ENCODE results near the gene ATP1B1.

Gene ATP1B1

DNA sequence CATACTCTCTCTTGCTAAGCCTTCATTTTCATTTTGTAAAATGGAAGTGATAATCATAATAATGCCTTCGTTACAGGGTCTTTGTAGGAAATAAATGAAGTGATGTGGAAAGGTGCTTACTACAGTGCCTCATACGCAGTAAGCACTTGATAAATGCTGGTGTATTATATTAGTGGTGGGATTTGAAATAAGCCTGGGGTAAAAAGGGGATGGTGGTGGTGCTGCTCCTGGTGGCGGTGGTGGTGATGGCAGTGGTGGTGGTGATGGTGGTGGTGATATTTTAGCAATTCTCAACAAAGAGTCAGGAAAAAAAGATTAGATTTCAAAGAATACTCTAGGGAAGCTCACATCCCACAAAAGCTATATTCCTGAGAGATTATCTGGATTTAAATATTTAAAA, 35.5 kb upstream of the ATP1B1 start:
- Histone ChIP-seq H3K4me1 (ENCODE audit: control insufficient read depth in 2 of 2, insufficient read depth in 1 of 2, low read depth in 1 of 2, low read length in 2 of 2) (peaks cover 3 to 6% of the 10 kb centered on the region in 2 donors), H2AFZ (ENCODE audit: low read length) (no peak overlapping the region), H3K27ac (replicated peaks; ENCODE audit: low read length) (no peak overlapping the region), H3K23ac (ENCODE audit: low read depth, low read length, poor library complexity) (no peak overlapping the region), H2BK15ac (ENCODE audit: low read length) (no peak overlapping the region), H2BK12ac (ENCODE audit: low read length) (no peak overlapping the region), H3K9ac (ENCODE audit: low read depth, low read length, poor library complexity) (no peak overlapping the region), H3K79me1 (ENCODE audit: low read depth, low read length) (no peaks in the 10 kb centered on the region), H2BK5ac (ENCODE audit: low read length) (no peak overlapping the region), H3K4me3 (ENCODE audit: low read length in 2 of 2) (no peak overlapping the region), H3K27me3 (ENCODE audit: control insufficient read depth in 3 of 3, insufficient read depth in 3 of 3, low read depth in 1 of 3, low read length in 3 of 3) (no peaks in the 10 kb centered on the region), H4K91ac (ENCODE audit: low read depth, low read length, poor library complexity) (no peak overlapping the region), H2AK5ac (ENCODE audit: low read depth, low read length) (no peak overlapping the region), H2BK120ac (ENCODE audit: low read depth, low read length) (no peak overlapping the region), H3K4ac (ENCODE audit: low read length) (no peak overlapping the region), H3K9me3 (replicated peaks in 1 of 2; ENCODE audit: control insufficient read depth in 2 of 2, insufficient read depth in 1 of 2, low read depth in 1 of 2, low read length in 2 of 2) (no peaks in the 10 kb centered on the region), H3K4me2 (ENCODE audit: insufficient read depth, low read length, poor library complexity, severe bottlenecking) (no peak overlapping the region), H4K8ac (ENCODE audit: low read depth, low read length) (no peak overlapping the region), H3K14ac (ENCODE audit: low read length) (no peak overlapping the region), H3K18ac (ENCODE audit: low read length) (no peak overlapping the region), H3K36me3 (replicated peaks in 1 of 2; ENCODE audit: control insufficient read depth in 2 of 2, insufficient read depth in 2 of 2, low read length in 2 of 2) (no peaks in the 10 kb centered on the region)
- DNase-seq (ENCODE audit: low spot score), result no peak
- no CpG with 5 or more reads among the region's 3 CpGs for WGBS, 2 donors (ENCODE audit: extremely low coverage in 2 of 2, insufficient read length in 2 of 2, insufficient replicate concordance in 1 of 2)

DNA sequence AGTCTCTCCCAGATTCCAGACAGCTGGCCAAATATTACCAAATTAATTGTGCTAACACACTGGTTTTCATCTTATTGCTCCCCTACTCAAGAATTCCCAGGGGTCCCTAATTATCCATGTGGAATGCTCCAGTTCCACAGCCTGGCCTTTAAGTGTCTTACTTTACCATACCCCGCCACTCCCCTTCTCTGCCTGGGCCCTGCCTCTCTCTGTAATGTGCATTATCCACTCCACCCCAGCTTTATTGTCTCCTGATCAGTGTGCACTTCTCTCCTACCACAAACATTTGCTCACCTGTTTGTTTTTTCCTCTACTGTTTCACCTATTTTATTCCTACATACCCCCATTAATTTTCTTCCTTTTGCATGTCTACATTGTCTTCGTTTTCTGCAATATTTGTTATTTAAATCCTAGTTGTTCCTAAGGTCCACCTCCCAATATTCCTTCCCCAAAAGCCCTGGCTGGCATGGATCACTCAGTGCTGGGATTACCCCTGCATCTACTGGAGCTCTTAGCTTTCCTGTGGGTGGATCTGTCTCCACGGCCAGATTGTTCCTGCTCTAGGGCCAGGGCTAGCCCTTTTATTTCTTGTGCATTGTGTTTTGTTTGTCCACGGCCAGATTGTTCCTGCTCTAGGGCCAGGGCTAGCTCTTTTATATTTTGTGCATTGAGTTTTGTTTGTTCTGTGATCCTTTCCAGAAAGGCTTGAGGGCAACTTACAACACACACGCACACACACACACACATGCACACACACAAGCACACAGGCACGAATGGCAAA, 33.4 kb upstream of the ATP1B1 start:
- WGBS, 2 donors (ENCODE audit: extremely low coverage in 2 of 2, insufficient read length in 2 of 2, insufficient replicate concordance in 1 of 2), result 100% methylated on average over 1 of the region's 6 CpGs; no CpG with 5 or more reads in 1 of the 2 donors
- Histone ChIP-seq H2AFZ (ENCODE audit: low read length) (peak overlapping the region; percentile 53), H3K27me3 (ENCODE audit: control insufficient read depth in 3 of 3, insufficient read depth in 3 of 3, low read depth in 1 of 3, low read length in 3 of 3) (no peaks in the 10 kb centered on the region), H3K9me3 (replicated peaks in 1 of 2; ENCODE audit: control insufficient read depth in 2 of 2, insufficient read depth in 1 of 2, low read depth in 1 of 2, low read length in 2 of 2) (no peaks in the 10 kb centered on the region), H3K4me2 (ENCODE audit: insufficient read depth, low read length, poor library complexity, severe bottlenecking) (no peak overlapping the region), H4K91ac (ENCODE audit: low read depth, low read length, poor library complexity) (no peak overlapping the region), H3K79me1 (ENCODE audit: low read depth, low read length) (no peaks in the 10 kb centered on the region), H2BK5ac (ENCODE audit: low read length) (no peak overlapping the region), H3K4me1 (ENCODE audit: control insufficient read depth in 2 of 2, insufficient read depth in 1 of 2, low read depth in 1 of 2, low read length in 2 of 2) (peaks cover 3 to 6% of the 10 kb centered on the region in 2 donors), H3K4me3 (ENCODE audit: low read length in 2 of 2) (no peak overlapping the region), H3K23ac (ENCODE audit: low read depth, low read length, poor library complexity) (no peak overlapping the region), H3K36me3 (replicated peaks in 1 of 2; ENCODE audit: control insufficient read depth in 2 of 2, insufficient read depth in 2 of 2, low read length in 2 of 2) (no peaks in the 10 kb centered on the region), H3K14ac (ENCODE audit: low read length) (no peak overlapping the region), H3K9ac (ENCODE audit: low read depth, low read length, poor library complexity) (no peak overlapping the region), H2AK5ac (ENCODE audit: low read depth, low read length) (no peak overlapping the region), H2BK15ac (ENCODE audit: low read length) (no peak overlapping the region), H3K4ac (ENCODE audit: low read length) (no peak overlapping the region), H3K27ac (replicated peaks; ENCODE audit: low read length) (no peak overlapping the region), H2BK120ac (ENCODE audit: low read depth, low read length) (no peak overlapping the region), H2BK12ac (ENCODE audit: low read length) (no peak overlapping the region), H3K18ac (ENCODE audit: low read length) (no peak overlapping the region), H4K8ac (ENCODE audit: low read depth, low read length) (no peak overlapping the region)
- DNase-seq (ENCODE audit: low spot score), result no peak

DNA sequence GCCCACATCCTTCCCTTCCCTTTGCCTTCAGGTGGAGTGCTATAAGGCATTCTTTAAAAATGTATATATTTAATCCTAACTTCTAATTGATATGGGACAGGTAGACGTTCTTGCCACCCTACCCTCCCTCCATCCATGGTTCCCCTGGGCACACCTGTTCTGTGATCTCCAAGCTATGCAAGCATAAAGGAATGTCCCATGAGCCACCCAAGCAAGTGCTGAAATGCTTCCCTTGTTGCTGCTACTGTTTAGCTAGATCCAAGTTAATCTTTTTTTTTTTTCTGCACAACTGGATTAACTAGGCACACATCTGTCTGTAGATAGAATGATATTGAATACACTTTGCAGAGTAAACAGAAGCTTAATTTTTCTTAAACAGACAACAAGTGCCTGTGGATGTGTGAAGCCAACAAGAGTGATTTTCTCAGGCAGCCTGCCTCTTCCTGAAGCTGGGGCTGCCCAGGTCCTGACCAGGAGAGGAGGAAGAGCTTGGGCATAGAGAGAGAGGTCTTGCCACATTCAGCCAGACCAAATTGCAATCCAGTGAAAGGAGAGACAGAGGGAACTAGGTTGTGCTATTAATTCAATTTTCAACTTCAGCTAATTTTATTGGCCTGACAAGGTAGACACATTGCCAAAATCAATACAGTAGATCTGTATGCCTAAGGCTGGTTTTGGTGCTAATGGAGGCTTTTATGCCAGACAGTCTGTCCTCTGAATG, 28.2 kb upstream of the ATP1B1 start:
- no peak overlapping the region for H2BK15ac ChIP-seq (ENCODE audit: low read length)
- no peaks in the 10 kb centered on the region for H3K79me1 ChIP-seq (ENCODE audit: low read depth, low read length)
- H2BK12ac ChIP-seq (ENCODE audit: low read length), result no peak overlapping the region
- H2BK5ac ChIP-seq (ENCODE audit: low read length), result no peak overlapping the region
- no peak overlapping the region for H3K23ac ChIP-seq (ENCODE audit: low read depth, low read length, poor library complexity)
- H3K36me3 ChIP-seq (replicated peaks in 1 of 2; ENCODE audit: control insufficient read depth in 2 of 2, insufficient read depth in 2 of 2, low read length in 2 of 2), result no peaks in the 10 kb centered on the region
- no peak overlapping the region for H3K4me3 ChIP-seq (ENCODE audit: low read length in 2 of 2)
- no peaks in the 10 kb centered on the region for H3K9me3 ChIP-seq (replicated peaks in 1 of 2; ENCODE audit: control insufficient read depth in 2 of 2, insufficient read depth in 1 of 2, low read depth in 1 of 2, low read length in 2 of 2)
- DNase-seq (ENCODE audit: low spot score), result no peak
- no peak overlapping the region for H2AK5ac ChIP-seq (ENCODE audit: low read depth, low read length)
- H3K27me3 ChIP-seq (ENCODE audit: control insufficient read depth in 3 of 3, insufficient read depth in 3 of 3, low read depth in 1 of 3, low read length in 3 of 3), result no peaks in the 10 kb centered on the region
- H3K14ac ChIP-seq (ENCODE audit: low read length), result no peak overlapping the region
- no peak overlapping the region for H3K27ac ChIP-seq (replicated peaks; ENCODE audit: low read length)
- H3K4ac ChIP-seq (ENCODE audit: low read length), result no peak overlapping the region
- H4K91ac ChIP-seq (ENCODE audit: low read depth, low read length, poor library complexity), result no peak overlapping the region
- H2BK120ac ChIP-seq (ENCODE audit: low read depth, low read length), result no peak overlapping the region
- no peak overlapping the region for H3K9ac ChIP-seq (ENCODE audit: low read depth, low read length, poor library complexity)
- no peak overlapping the region for H3K18ac ChIP-seq (ENCODE audit: low read length)
- H4K8ac ChIP-seq (ENCODE audit: low read depth, low read length), result no peak overlapping the region
- H3K4me2 ChIP-seq (ENCODE audit: insufficient read depth, low read length, poor library complexity, severe bottlenecking), result no peak overlapping the region
- peaks cover 2 to 4% of the 10 kb centered on the region in 2 donors for H3K4me1 ChIP-seq (ENCODE audit: control insufficient read depth in 2 of 2, insufficient read depth in 1 of 2, low read depth in 1 of 2, low read length in 2 of 2)
- no CpG with 5 or more reads among the region's 1 CpG for WGBS, 2 donors (ENCODE audit: extremely low coverage in 2 of 2, insufficient read length in 2 of 2, insufficient replicate concordance in 1 of 2)
- H2AFZ ChIP-seq (ENCODE audit: low read length), result no peak overlapping the region

DNA sequence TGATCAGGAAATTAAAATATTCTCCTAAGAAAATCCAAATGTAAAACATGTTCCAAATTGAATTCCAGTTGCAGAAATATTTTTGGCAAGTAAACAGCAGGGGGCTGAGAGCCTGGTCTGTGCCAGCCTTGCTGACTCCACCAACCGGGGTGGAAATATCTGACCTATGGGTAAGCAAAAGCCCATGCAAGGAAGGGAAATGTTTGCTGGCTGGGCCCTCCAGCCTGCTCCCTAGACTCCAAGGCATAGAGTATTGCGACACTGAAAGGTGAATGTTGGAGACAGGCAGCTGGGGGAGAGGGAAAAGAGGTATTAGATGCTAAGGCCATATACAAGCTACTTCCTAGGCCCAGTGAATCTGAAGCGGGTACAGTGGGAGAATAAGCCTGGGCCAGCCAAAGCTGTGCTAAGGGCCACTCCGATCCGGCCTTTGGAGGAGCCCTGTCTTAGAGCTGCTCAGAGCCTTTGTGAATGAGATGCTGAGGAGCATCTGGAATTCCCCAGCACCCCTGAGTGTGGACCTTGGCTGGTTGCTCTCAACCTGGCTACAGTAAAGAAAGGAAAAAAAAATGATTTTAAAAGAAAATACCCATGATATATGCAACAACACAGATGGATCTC, 24.9 kb upstream of the ATP1B1 start:
- Histone ChIP-seq H2BK12ac (ENCODE audit: low read length) (no peak overlapping the region), H3K4ac (ENCODE audit: low read length) (no peak overlapping the region), H3K23ac (ENCODE audit: low read depth, low read length, poor library complexity) (no peak overlapping the region), H3K79me1 (ENCODE audit: low read depth, low read length) (no peaks in the 10 kb centered on the region), H3K14ac (ENCODE audit: low read length) (no peak overlapping the region), H3K36me3 (replicated peaks in 1 of 2; ENCODE audit: control insufficient read depth in 2 of 2, insufficient read depth in 2 of 2, low read length in 2 of 2) (no peaks in the 10 kb centered on the region), H3K9ac (ENCODE audit: low read depth, low read length, poor library complexity) (no peak overlapping the region), H3K4me2 (ENCODE audit: insufficient read depth, low read length, poor library complexity, severe bottlenecking) (no peak overlapping the region), H2BK15ac (ENCODE audit: low read length) (no peak overlapping the region), H3K18ac (ENCODE audit: low read length) (no peak overlapping the region), H3K4me1 (ENCODE audit: control insufficient read depth in 2 of 2, insufficient read depth in 1 of 2, low read depth in 1 of 2, low read length in 2 of 2) (no peaks in the 10 kb centered on the region), H3K27ac (replicated peaks; ENCODE audit: low read length) (no peak overlapping the region), H3K27me3 (ENCODE audit: control insufficient read depth in 3 of 3, insufficient read depth in 3 of 3, low read depth in 1 of 3, low read length in 3 of 3) (no peaks in the 10 kb centered on the region), H4K91ac (ENCODE audit: low read depth, low read length, poor library complexity) (no peak overlapping the region), H2AK5ac (ENCODE audit: low read depth, low read length) (no peak overlapping the region), H2BK5ac (ENCODE audit: low read length) (no peak overlapping the region), H2BK120ac (ENCODE audit: low read depth, low read length) (no peak overlapping the region), H4K8ac (ENCODE audit: low read depth, low read length) (no peak overlapping the region), H3K4me3 (ENCODE audit: low read length in 2 of 2) (no peak overlapping the region), H3K9me3 (replicated peaks in 1 of 2; ENCODE audit: control insufficient read depth in 2 of 2, insufficient read depth in 1 of 2, low read depth in 1 of 2, low read length in 2 of 2) (no peaks in the 10 kb centered on the region), H2AFZ (ENCODE audit: low read length) (no peak overlapping the region)
- no CpG with 5 or more reads among the region's 5 CpGs for WGBS, 2 donors (ENCODE audit: extremely low coverage in 2 of 2, insufficient read length in 2 of 2, insufficient replicate concordance in 1 of 2)
- no peak for DNase-seq (ENCODE audit: low spot score)

Data from neuronal stem cell (in vitro differentiated cells).